ENCODE results near the gene ASTN2.

The ASTN2 gene

GRCh38 chr9:117156771-117157535 lies 257.9 kb downstream of the ASTN2 start:
- no peaks in the 10 kb centered on the region for H3K27me3 ChIP-seq (ENCODE audit: control insufficient read depth, insufficient read depth, low read length)
- H3K9ac ChIP-seq (ENCODE audit: low read length) = no peak overlapping the region
- no peak overlapping the region for H3K4me3 ChIP-seq (ENCODE audit: low read length)
- H3K36me3 ChIP-seq (ENCODE audit: control insufficient read depth, insufficient read depth, low read length) = no peaks in the 10 kb centered on the region
- no peaks in the 10 kb centered on the region for H3K4me1 ChIP-seq (ENCODE audit: control insufficient read depth, insufficient read depth, low read length)
- H3K27ac ChIP-seq (ENCODE audit: low read depth, low read length) = no peak overlapping the region

- Histone ChIP-seq H3K4me3 (ENCODE audit: low read length) (no peak overlapping the region), H3K27ac (ENCODE audit: low read depth, low read length) (no peak overlapping the region), H3K9ac (ENCODE audit: low read length) (no peak overlapping the region), H3K27me3 (ENCODE audit: control insufficient read depth, insufficient read depth, low read length) (no peaks in the 10 kb centered on the region), H3K36me3 (ENCODE audit: control insufficient read depth, insufficient read depth, low read length) (no peaks in the 10 kb centered on the region), H3K4me1 (ENCODE audit: control insufficient read depth, insufficient read depth, low read length) (no peaks in the 10 kb centered on the region)
Measured at GRCh38 chr9:117156144-117156688, 258.6 kb downstream of the ASTN2 start.

GRCh38 chr9:117153021-117153420 lies 261.8 kb downstream of the ASTN2 start:
- Histone ChIP-seq H3K36me3 (ENCODE audit: control insufficient read depth, insufficient read depth, low read length) (no peaks in the 10 kb centered on the region), H3K27me3 (ENCODE audit: control insufficient read depth, insufficient read depth, low read length) (no peaks in the 10 kb centered on the region), H3K27ac (ENCODE audit: low read depth, low read length) (no peak overlapping the region), H3K4me3 (ENCODE audit: low read length) (no peak overlapping the region), H3K9ac (ENCODE audit: low read length) (no peak overlapping the region), H3K4me1 (ENCODE audit: control insufficient read depth, insufficient read depth, low read length) (no peaks in the 10 kb centered on the region)

- Histone ChIP-seq H3K27ac (ENCODE audit: low read depth, low read length) (no peak overlapping the region), H3K4me3 (ENCODE audit: low read length) (no peak overlapping the region), H3K36me3 (ENCODE audit: control insufficient read depth, insufficient read depth, low read length) (no peaks in the 10 kb centered on the region), H3K9ac (ENCODE audit: low read length) (no peak overlapping the region), H3K27me3 (ENCODE audit: control insufficient read depth, insufficient read depth, low read length) (no peaks in the 10 kb centered on the region), H3K4me1 (ENCODE audit: control insufficient read depth, insufficient read depth, low read length) (no peaks in the 10 kb centered on the region)
Measured at GRCh38 chr9:117151716-117152115, 263.1 kb downstream of the ASTN2 start.

- Histone ChIP-seq H3K27ac (ENCODE audit: low read depth, low read length) (no peak overlapping the region), H3K4me1 (ENCODE audit: control insufficient read depth, insufficient read depth, low read length) (no peaks in the 10 kb centered on the region), H3K27me3 (ENCODE audit: control insufficient read depth, insufficient read depth, low read length) (no peaks in the 10 kb centered on the region), H3K4me3 (ENCODE audit: low read length) (no peak overlapping the region), H3K9ac (ENCODE audit: low read length) (no peak overlapping the region), H3K36me3 (ENCODE audit: control insufficient read depth, insufficient read depth, low read length) (no peaks in the 10 kb centered on the region)
Measured at GRCh38 chr9:117149996-117150395, 264.9 kb downstream of the ASTN2 start.

- H3K27me3 ChIP-seq (ENCODE audit: control insufficient read depth, insufficient read depth, low read length) = no peaks in the 10 kb centered on the region
- no peak overlapping the region for H3K27ac ChIP-seq (ENCODE audit: low read depth, low read length)
Measured at GRCh38 chr9:117145811-117146490, 268.9 kb downstream of the ASTN2 start.

GRCh38 chr9:117145081-117145480 lies 269.8 kb downstream of the ASTN2 start:
- Histone ChIP-seq H3K4me3 (ENCODE audit: low read length) (no peak overlapping the region), H3K27ac (ENCODE audit: low read depth, low read length) (no peak overlapping the region), H3K4me1 (ENCODE audit: control insufficient read depth, insufficient read depth, low read length) (no peaks in the 10 kb centered on the region), H3K27me3 (ENCODE audit: control insufficient read depth, insufficient read depth, low read length) (no peaks in the 10 kb centered on the region), H3K9ac (ENCODE audit: low read length) (no peak overlapping the region), H3K36me3 (ENCODE audit: control insufficient read depth, insufficient read depth, low read length) (no peaks in the 10 kb centered on the region)

More at GRCh38 chr9:117145811-117146490, 268.9 kb downstream of the ASTN2 start:
- Histone ChIP-seq H3K9ac (ENCODE audit: low read length) (no peak overlapping the region), H3K4me3 (ENCODE audit: low read length) (no peak overlapping the region), H3K36me3 (ENCODE audit: control insufficient read depth, insufficient read depth, low read length) (no peaks in the 10 kb centered on the region), H3K4me1 (ENCODE audit: control insufficient read depth, insufficient read depth, low read length) (no peaks in the 10 kb centered on the region)

GRCh38 chr9:117138231-117138630 lies 276.6 kb downstream of the ASTN2 start:
- no peak overlapping the region for H3K27ac ChIP-seq (ENCODE audit: low read depth, low read length)
- H3K9ac ChIP-seq (ENCODE audit: low read length) = no peak overlapping the region
- no peaks in the 10 kb centered on the region for H3K27me3 ChIP-seq (ENCODE audit: control insufficient read depth, insufficient read depth, low read length)
- H3K36me3 ChIP-seq (ENCODE audit: control insufficient read depth, insufficient read depth, low read length) = no peaks in the 10 kb centered on the region
- no peak overlapping the region for H3K4me3 ChIP-seq (ENCODE audit: low read length)
- H3K4me1 ChIP-seq (ENCODE audit: control insufficient read depth, insufficient read depth, low read length) = no peaks in the 10 kb centered on the region

GRCh38 chr9:117136461-117136860 lies 278.4 kb downstream of the ASTN2 start:
- no peaks in the 10 kb centered on the region for H3K4me1 ChIP-seq (ENCODE audit: control insufficient read depth, insufficient read depth, low read length)
- H3K36me3 ChIP-seq (ENCODE audit: control insufficient read depth, insufficient read depth, low read length) = no peaks in the 10 kb centered on the region
- H3K9ac ChIP-seq (ENCODE audit: low read length) = no peak overlapping the region
- H3K27ac ChIP-seq (ENCODE audit: low read depth, low read length) = no peak overlapping the region
- H3K4me3 ChIP-seq (ENCODE audit: low read length) = no peak overlapping the region
- H3K27me3 ChIP-seq (ENCODE audit: control insufficient read depth, insufficient read depth, low read length) = no peaks in the 10 kb centered on the region

- no peaks in the 10 kb centered on the region for H3K36me3 ChIP-seq (ENCODE audit: control insufficient read depth, insufficient read depth, low read length)
- H3K4me3 ChIP-seq (ENCODE audit: low read length) = no peak overlapping the region
- H3K9ac ChIP-seq (ENCODE audit: low read length) = no peak overlapping the region
- no peaks in the 10 kb centered on the region for H3K27me3 ChIP-seq (ENCODE audit: control insufficient read depth, insufficient read depth, low read length)
- no peak overlapping the region for H3K27ac ChIP-seq (ENCODE audit: low read depth, low read length)
- H3K4me1 ChIP-seq (ENCODE audit: control insufficient read depth, insufficient read depth, low read length) = no peaks in the 10 kb centered on the region
Measured at GRCh38 chr9:117135501-117136098, 279.3 kb downstream of the ASTN2 start.

GRCh38 chr9:117134826-117135500 lies 279.9 kb downstream of the ASTN2 start:
- H3K4me1 ChIP-seq (ENCODE audit: control insufficient read depth, insufficient read depth, low read length) = no peaks in the 10 kb centered on the region

GRCh38 chr9:117126871-117127270 lies 288.0 kb downstream of the ASTN2 start:
- Histone ChIP-seq H3K27ac (ENCODE audit: low read depth, low read length) (no peak overlapping the region), H3K4me3 (ENCODE audit: low read length) (no peak overlapping the region), H3K4me1 (ENCODE audit: control insufficient read depth, insufficient read depth, low read length) (no peaks in the 10 kb centered on the region), H3K36me3 (ENCODE audit: control insufficient read depth, insufficient read depth, low read length) (no peaks in the 10 kb centered on the region), H3K27me3 (ENCODE audit: control insufficient read depth, insufficient read depth, low read length) (no peaks in the 10 kb centered on the region), H3K9ac (ENCODE audit: low read length) (no peak overlapping the region)

More at GRCh38 chr9:117134826-117135500, 279.9 kb downstream of the ASTN2 start:
- H3K4me3 ChIP-seq (ENCODE audit: low read length) = no peak overlapping the region
- H3K27ac ChIP-seq (ENCODE audit: low read depth, low read length) = no peak overlapping the region
- H3K36me3 ChIP-seq (ENCODE audit: control insufficient read depth, insufficient read depth, low read length) = no peaks in the 10 kb centered on the region
- H3K27me3 ChIP-seq (ENCODE audit: control insufficient read depth, insufficient read depth, low read length) = no peaks in the 10 kb centered on the region
- no peak overlapping the region for H3K9ac ChIP-seq (ENCODE audit: low read length)
